HG02852 (cell line): ENCODE measurements around the gene CARD16.

Experiments used
- ATAC-seq: cut with Tn5 transposase; IDR thresholded peaks from one replicate; pipeline ENCODE4 v1.9.1; 2021; ENCODE audit warnings: mild to moderate bottlenecking, moderate library complexity; ENCODE audit not compliant: unreplicated experiment

The CARD16 gene

DNA sequence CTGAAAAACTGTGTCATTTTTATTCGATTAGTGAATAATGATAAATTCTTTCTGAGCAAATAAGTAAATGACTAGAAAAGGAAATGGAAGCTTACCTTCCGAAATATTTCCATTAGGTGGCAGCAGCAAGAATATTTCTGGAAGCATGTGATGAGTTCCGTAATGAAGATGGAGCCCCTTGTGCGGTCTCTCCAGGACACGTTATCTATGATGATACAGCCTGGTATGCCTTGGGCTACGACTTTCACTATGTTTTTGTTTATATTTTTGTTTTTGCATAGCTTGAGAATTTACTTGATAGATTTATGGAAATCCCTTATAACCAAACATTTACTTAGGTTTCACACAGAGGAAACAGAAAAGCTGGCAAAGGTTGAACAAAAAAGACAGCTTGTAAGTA is 47.8 kb downstream of the CARD16 start:
- no peak for ATAC-seq

DNA sequence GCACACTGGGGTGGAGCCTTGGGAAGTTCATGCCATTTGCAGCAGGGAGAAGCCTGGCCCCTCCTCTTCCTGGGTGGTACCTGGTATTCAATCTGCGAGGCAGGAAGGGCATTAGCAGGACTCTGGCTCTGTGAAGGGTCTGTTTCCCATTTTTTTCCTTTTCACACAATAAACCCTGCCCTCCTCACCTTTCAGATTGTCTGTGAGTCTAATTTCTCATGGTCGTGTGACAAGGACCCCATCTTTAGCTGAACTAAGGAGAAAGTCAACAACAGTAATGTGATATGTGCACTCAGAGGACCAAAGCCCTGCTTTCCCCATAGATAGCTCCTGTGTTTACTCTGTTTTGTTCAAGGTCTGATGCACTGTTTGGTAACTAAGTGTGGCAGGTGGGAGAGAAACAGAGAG is 50.1 kb downstream of the CARD16 start:
- no peak for ATAC-seq

DNA sequence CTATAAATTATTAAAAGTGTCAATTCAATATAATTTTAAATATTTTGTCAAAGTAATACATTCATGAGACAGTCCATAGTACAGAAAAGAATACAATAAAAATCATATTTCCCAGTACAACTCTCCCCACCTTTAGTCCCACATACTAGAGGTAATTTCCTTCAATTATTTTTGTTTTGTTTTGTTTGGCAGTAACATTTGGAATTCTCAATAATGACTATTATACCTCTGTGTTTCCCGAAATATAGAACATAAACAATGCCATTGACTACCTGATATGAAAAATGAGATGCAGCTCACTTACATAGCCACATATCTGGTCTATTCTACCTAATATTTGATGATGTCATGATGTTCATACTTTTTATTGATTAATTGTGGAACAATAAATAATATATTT is 52.4 kb downstream of the CARD16 start:
- no peak for ATAC-seq

DNA sequence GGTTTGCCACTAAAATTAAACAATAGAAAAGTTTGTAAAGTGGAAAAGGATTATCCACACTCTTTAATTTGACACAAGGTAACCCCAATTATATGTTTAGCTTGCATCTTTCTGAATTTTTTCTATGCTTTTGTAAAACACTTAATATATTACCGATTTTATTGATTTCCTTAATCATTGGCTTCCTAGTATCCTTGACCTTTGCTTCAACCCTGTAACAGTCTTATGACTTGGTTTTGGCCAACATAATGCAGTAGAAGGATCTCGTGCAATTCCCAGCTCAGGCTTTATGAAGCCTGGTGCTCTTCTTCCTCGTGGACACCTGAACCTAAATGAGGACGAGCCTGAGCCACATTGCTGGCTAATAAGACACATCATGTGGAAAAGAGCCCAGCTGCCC is 53.1 kb downstream of the CARD16 start:
- no peak for ATAC-seq
